ENCODE measurements around the gene ZCCHC24.

Gene ZCCHC24

DNA sequence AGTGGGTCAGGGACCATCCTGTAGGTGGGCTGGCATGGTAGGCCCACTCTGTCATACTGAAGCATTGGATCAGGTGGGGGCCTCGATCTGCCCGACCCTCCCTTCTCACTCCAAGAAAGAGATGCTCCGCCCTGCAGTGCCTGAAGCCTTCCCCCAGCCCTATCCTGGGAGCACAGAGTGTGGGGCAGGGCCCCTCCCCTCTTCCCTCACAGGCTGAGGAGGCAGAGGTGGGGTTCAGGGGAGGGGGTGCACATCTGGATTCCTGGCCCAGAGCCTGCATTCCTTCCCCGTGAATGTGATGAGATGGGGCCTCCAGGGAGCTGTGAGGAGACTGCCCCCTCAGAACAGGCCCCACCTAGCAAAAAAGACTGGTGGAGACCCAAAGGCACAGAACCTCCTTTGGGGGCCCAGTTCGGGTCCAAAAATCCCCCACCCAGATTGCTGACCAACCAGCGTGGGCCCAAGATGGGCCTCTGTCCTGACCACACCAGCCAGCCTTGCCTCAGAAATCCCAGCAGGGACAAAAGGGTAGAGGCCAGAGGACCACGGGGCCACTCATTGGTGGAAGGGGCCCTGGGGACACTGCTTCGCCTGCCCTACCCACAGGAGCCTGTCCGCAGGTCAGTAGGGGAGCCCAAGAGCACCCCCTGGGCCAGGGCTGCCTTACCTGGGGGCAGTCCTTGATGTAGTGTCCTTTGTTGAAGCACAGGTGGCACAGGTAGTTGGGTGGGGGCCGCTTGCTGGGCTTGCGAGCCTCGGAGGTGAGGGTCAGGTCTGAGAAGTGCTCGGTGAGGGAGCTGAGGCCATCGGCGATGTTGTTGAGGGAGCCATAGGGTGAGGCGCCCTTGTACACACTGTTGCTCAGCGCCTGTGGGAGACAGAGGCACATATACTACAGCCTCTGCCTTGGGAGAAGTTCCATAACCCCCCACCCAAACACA lies 13.3 kb downstream of the ZCCHC24 start:
- no peak for DNase-seq (ENCODE audit: low read depth in 1 of 2, low spot score in 1 of 2)

DNA sequence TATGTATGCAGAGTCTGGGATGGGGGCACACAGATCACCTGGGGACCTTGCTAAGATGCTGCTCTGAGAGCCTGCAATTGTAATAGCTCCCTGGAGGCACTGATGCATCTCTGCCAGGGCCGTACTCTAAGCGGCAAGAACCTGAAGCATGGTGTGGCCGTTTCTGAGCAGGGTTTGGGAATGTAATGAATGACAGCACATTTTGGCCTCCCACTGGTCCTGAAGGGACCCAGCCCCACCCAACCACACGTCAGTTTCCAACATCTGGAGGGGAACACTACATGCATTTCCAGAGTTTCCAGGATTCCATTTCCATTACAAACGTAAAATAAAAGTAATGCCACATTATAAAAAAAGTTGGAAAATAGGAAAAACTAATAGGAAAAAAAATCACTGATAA lies 14.0 kb downstream of the ZCCHC24 start:
- no peak for DNase-seq (ENCODE audit: low read depth in 1 of 2, low spot score in 1 of 2)

DNA sequence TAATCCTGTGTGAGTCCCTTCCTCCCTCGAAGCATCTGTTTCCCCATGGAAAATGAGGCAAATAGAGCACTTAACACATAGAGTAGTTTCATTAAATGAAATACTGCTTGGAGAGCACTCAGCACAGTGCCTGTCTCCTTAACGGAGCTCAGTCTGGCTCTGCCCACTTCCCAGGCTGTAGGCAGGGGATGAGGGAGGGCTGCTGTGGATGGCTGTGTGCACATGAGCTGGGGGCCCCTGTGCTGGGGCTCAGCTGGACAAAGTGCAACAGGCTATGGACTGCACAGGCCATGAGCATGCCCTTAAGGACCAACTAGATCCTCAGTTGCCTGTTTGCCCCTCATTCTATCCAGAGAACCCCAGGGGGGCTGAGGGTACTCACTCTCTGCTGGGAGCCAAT lies 14.5 kb downstream of the ZCCHC24 start:
- no peak for DNase-seq (ENCODE audit: low read depth in 1 of 2, low spot score in 1 of 2)

DNA sequence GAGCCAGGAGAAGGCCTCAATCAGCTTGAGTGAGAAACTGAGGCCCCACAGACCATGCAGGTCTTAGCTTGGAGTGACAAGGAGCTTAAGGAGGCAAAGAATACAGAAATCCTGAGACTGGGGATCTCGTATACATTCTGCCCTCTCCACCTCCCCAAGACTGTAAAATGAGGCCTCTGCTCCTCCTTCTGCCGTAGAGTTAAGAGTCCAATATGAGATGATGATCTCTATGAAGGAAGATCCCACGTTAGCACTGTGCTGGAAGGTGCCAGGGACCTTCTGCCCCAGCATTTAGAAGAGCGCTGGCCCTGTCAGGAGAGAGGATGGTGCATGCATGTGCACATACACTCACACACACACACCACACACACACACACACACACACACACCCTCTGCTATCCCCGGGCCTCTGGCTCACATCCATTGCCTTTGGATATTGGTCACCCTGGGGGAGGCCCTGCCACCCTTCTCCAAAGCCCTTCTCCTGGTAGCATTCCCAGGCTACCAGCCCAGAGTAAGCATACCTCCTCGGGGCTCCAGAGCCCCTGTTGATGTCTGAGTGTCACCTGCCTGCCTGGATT lies 15.0 kb downstream of the ZCCHC24 start:
- no peak for DNase-seq (ENCODE audit: low read depth in 1 of 2, low spot score in 1 of 2)

DNA sequence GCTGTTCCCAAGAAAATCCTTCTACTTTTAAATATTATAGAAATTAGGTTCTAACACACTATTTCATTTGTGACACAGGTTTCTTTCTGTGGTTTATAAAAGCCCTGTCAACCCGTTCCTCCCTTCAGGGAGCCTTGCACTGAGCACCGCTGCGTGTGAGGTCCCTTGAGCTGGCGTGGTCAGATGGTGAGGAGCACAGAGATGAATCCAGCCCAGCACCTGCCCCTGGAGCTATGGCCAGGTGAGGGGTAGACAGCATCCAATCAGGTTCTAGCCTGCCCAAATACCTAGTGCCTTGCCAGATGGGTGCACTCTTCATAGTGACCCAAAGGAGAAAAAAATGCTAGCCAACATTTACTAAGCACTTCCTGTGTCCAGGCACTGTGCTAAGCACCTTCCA lies 15.7 kb downstream of the ZCCHC24 start:
- no peak for DNase-seq (ENCODE audit: low read depth in 1 of 2, low spot score in 1 of 2)

DNA sequence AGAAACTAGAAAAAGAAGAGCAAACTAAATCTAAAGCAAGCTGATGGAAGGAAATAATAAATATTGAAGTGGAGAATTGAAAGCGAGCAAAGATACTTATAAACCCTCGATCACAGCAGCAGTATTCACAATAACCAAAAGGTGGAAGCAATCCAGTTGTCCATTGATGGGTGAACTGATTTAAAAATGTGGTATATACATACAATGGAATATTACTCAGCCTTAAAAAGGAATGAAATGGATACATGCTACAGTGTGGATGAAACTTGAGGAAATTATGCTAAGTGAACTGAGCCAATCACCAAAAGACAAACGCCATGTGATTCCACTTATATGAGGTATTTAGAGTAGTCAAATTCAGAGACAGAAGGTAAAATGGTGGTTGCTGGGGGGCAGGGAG lies 17.5 kb downstream of the ZCCHC24 start:
- no peak for DNase-seq (ENCODE audit: low read depth in 1 of 2, low spot score in 1 of 2)

DNA sequence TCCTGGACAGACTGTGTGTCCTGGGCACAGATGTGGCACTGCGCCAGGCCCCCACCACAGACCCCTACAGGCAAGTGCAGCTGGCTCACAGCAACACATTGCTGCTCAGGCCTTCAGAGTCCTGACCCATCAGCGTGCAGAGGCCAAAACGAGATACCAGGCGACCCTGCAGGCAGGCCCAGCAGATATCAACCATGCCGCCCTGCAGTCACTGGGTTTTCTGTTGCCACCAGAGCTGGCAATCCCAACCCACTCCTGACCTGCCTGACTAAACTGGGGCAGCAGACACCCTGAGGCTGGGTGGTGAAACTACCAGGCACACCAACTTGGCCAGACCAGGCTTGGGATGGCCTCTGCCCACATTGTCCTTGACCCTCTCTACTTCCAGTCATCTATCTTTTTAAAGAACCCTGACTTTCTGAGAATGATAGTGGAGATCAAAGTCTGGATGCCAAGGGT lies 20.3 kb downstream of the ZCCHC24 start:
- no peak for DNase-seq (ENCODE audit: low read depth in 1 of 2, low spot score in 1 of 2)

DNA sequence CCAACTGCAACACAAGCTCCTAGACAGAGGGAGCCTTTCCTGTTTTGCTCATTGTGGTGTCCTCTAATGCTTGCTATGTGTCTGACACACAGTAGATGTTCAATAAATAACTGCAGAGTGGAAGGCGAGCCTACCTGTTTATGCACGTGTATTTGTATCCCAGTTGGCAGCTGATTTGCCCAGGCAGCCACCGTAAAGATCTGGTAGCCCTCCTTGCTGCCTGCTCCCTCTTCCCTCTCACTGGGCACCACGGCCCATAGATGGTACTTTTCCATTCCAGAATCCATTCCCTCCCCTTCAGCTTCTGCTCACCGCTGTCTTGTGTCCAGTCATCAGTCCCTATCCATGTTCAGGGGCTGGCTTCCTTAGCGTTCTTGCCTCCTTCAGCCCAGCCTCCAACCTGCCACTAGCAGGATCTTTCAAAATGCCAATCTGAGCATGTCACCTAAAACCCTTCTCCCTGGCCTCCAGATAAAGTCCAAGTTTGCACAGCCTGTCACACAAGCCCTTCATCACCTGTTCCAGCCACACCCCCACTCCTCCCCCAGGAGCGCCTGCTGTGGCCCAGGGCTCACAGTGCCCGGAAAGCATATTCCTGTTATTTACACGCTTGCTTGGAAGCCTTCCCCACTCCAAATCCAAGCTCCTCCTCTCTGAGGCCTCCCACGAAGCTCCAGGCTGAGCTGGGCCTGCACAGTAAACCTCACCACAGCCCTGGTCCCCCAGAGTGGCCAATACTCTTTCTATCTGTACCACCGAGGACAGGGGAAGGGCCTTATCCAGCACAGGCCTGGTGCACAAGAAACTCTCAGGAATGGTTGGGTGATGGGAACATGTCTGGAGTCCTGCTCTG lies 21.0 kb downstream of the ZCCHC24 start:
- DNase-seq (ENCODE audit: low read depth in 1 of 2, low spot score in 1 of 2), result no peak

DNA sequence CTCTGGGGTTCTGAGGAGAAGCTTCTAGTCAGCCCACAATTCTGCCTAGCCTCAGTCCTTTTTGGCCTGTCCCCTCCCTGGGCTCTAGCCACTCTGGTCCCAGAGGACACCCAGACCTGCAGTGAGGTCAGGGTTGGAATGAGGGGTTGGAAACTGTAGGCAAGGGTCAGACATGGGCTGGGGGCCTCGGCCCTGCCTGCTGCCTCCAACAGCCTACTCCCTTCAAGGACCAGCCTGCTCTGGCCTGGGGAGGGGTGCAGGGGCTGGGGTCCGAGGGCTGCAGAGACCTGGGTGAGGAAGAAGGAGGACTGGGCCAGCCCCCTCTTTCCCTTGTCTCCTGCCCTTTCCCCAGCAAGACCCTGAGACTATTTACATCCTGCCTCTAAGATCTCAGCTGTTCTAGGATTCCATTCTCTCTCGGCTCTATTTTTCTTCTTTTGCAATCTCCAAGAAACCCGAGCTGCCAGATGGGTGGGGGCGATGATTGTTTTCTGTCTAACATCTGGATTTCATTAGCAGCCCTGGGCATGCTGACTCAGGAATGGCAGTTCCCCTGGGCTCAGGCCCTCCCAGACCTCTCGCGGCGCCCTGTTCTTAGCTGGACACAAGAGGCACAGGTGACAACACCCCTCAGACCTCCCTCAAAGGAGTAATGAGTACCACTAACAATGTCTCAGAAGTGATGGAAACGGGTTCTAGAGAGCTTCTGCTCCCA lies 23.1 kb downstream of the ZCCHC24 start:
- DNase-seq (ENCODE audit: low read depth in 1 of 2, low spot score in 1 of 2), result no peak

DNA sequence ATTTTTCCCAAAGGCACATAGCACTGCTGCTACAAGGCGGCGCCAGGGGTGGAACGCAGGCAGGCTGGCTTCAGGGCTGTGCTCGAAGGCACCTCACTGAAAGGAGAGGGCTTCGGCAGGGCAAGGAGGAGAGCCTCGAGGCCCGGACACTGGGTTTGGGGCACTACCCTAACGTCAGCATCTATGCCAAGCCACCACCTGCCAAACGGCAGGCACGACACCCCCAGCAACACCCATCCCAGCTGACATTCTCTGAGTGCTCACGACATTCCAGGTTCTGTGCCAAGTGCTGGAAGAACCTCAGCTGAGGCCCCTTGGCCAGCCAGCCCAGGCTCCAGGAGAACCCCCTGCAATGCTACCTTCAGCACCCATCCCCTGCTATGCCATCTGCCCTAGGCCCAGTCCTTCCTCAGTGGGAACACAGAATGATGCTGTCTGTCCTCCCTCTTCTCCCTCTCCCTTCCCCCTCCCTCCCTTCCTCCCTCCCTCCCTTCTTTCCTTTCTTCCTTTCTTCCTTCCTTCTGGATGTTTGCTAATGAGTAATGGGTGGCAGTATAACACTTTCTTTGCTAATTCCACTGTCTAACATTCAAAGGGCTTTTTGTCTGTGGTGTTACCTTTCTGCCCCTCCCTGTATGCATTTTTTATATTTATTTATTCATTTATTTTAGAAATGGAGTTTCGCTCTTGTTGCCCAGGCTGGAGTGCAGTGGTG lies 24.3 kb downstream of the ZCCHC24 start:
- DNase-seq (ENCODE audit: low read depth in 1 of 2, low spot score in 1 of 2), result no peak

DNA sequence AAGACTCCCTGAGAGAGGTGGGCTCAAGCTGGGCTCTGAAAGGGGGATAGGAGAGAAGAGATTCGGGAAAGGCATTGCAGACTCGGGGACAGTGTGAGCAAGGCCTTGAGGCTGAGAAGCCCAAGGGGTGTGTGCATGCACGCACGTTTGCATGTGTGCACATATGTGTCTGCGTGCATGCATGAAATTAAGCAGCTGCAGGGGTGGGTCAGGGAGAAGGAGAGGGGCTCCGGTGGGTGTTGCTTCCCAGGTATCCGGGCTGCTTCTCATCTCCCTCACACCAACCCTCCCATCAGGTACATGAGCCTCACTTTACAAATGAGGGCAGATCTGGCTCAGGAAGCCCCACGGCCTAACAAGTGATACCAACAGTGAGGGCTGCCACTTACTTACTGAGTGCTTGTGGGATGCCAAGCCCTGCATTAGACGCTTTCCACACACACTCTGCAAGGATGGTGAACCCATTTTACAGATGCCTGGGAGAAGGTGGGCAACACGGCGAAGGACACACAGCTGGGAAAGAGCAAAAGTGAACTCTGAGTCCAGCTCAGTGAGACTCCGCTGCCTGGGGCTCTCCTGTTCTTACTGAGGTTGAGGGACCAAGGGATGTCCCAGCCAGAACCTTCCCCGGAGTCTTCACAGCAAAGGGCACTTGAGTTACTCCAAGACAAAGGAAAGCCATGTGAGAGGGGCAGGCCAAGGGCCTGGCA lies 26.4 kb downstream of the ZCCHC24 start:
- DNase-seq (ENCODE audit: low read depth in 1 of 2, low spot score in 1 of 2), result no peak

DNA sequence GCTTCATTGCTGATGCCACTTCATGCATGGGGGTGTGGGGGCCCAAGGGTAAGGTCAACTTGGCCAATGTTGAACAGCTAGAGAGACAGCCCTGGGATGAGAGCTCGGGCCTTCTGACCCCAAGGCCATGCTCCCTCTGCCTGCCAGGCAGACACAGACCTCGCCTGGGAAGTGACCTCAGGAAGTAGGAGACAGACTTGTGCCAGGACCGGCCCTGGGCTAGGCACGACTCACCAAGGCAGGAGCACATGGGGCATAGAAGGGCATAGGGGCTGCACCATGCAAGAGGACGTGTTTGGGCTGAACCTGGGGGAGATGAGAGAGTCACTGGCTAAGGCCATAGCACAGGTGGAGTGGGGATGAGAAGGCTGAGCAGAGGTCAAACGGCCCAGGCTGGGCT lies 27.1 kb downstream of the ZCCHC24 start:
- no peak for DNase-seq (ENCODE audit: low read depth in 1 of 2, low spot score in 1 of 2)

DNA sequence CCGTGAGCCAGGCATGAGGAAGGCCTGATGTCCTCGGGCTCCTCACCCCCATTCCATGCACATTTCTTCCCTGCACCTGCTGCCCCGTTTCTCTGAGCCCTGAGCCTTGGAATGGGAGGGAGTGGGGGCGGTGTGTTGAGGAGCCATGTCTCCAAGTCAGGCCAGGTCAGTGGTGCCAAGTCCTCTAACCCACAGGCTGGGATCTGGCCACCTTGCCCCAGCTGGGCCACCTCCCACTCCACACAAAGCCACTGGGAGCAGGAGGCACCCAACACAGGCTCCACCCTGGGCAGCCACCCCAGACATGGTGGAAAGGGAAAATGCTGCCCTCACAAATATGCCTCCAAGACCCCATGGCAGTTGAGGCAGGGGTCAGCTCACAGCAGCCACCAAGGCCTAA lies 27.7 kb downstream of the ZCCHC24 start:
- DNase-seq (ENCODE audit: low read depth in 1 of 2, low spot score in 1 of 2), result no peak

DNA sequence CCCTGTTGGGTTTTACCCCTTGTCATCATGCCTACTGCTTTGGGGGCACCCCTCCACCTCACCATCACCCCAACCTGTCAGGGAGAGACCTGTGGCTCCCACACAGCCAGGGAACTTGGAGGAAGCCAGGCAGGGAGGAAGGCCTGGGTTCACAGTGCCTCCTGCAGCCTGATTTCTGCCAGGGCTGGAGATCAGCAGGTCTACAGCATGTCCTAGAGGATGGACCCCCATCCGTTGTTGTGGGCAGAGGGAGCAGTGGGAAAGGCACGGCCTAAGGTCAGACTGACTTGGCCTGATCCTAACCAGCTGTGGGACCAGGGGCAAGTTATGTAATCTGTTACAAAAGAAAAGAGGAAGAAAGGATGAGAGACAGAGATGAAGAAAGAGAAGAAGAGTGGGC lies 28.2 kb downstream of the ZCCHC24 start:
- DNase-seq (ENCODE audit: low read depth in 1 of 2, low spot score in 1 of 2), result no peak

DNA sequence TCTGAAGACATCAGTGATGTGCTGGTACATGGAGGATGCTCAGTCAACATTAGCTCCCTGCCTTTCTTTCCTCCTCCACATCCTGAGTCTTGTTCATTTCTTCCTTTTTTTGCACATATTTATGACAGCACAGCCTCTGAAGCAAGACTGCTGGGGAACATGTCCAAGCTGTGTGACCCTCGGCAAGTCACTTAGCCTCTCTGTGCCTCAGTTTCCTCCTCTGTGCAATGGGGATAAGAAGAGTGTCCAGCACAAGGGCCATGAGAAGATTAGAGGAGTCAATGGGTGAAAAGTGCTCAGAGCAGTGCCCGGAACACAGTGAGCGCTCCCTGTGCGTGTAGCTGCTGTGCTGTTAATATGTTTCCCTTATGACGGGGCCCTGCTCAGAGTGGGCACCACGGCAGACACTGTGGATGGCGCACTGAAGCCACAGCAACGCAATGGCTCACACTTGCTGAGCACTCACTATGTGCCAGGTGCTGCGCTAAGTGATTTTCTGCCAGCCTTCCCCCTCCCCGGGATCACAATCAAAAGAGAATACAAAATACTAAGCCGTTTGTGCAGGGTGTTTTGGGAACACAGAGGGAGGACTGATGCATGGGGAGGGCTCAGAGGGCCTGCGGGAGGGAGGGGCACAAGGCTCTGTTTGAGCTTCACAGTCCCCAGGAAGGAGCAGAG lies 28.7 kb downstream of the ZCCHC24 start:
- no peak for DNase-seq (ENCODE audit: low read depth in 1 of 2, low spot score in 1 of 2)

DNA sequence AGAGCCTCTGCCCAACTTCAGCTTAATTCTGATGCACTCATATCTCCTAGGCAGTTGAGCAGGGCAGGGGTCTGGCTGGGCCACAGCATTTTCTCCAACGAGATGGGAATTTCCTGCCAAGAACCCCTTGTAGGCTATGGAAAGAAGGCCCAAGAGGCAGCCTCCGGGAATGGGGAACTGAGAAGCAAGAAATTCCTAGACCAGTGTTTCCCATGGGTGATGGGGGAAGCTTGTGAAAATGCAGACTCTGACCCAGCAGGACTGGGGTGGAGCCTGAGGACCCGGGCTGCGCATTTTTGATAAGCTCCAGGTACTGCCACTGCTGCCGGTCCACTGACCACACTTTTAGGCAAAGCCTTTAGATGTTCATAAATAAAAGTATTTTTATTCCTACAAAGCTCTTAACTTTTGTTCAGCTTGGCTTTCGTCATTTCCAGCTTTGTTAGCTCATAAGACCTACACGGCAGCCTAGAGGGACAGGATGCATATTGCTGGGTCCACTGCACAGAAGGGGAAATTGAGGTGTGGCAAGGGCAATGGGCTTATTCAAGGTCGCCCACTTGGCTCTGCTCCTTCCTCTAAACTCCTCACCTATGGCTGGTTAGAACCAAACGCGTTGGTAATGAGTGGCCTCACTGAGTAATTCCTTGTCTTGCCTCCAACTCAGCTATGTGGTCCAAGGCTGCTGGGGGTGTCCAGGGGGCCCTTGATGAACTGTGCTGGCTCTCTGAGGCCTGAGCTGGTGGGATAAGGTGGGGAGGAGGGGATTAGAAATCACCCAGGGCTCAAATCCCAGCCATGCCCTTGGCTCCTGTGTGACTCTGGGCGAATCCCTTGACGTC lies 29.5 kb downstream of the ZCCHC24 start:
- no peak for DNase-seq (ENCODE audit: low read depth in 1 of 2, low spot score in 1 of 2)

DNA sequence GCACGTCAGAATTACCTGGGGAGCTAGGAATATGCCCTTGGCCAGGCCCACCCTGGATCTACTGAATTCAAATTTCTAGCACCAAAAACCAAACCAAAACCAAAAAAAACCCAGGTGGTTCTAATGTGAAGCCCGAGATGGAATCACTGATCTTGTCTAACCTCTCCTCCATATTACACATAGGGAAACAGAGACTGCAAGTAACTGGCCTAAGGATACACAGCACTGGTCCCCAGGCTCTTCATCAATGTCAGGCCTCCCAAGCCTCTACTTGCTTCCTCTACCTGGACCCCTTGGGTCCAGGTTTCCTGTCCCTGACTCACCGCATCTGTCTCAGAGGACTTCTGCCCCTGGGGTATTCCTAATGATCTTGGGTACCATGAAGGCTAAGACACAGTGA lies 30.7 kb downstream of the ZCCHC24 start:
- no peak for DNase-seq (ENCODE audit: low read depth in 1 of 2, low spot score in 1 of 2)

DNA sequence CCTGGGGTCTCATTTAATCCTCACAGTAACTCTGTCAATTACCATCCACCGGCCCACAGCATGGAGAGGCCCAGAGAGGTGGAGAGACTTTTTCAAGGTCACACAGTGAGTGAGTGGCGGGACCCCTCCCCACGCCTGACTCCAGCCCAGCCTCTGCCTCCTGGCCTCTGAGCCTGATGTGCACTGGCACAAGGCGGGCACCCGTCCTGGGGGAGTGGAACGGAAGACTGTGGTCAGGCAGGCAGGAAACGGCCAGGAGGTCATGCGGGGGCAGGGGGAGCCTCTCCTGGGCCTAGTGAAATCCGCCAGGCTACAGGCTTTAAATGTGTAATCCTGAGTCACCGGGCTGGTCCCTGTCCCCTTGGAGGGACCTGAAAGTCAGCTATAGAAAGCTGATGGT lies 32.2 kb downstream of the ZCCHC24 start:
- no peak for DNase-seq (ENCODE audit: low read depth in 1 of 2, low spot score in 1 of 2)
